ENCODE data around the gene CATSPER3. TPM values are rescaled to one million over a fixed set of nuclear protein-coding genes. Genes with fewer than 3 reads are reported as not detected.

The CATSPER3 gene
- total RNA-seq, 1 experiment from 2014 or later: 0.40 TPM

GRCh38 chr5:134969166-134969565, 1.5 kb downstream of the CATSPER3 start:
- Histone ChIP-seq H2AFZ (ENCODE audit: low read length) (no peak overlapping the region), H3K27me3 (ENCODE audit: low read length) (no peaks in the 10 kb centered on the region), H3K9ac (ENCODE audit: low read length) (no peak overlapping the region), H3K36me3 (ENCODE audit: low read depth, low read length) (no peaks in the 10 kb centered on the region), H3K27ac (ENCODE audit: low read length) (no peak overlapping the region), H3K9me2 (replicated peaks; ENCODE audit: low read length) (no peaks in the 10 kb centered on the region), H3F3A (ENCODE audit: low read length, unreplicated experiment) (no peaks in the 10 kb centered on the region), H4K20me1 (ENCODE audit: low read length) (no peaks in the 10 kb centered on the region), H3K4me2 (ENCODE audit: low read length) (no peak overlapping the region), H3K9me3 (ENCODE audit: low read length) (no peaks in the 10 kb centered on the region), H3K4me1 (ENCODE audit: insufficient read depth, low read length) (peaks cover 10% of the 10 kb centered on the region), H3K4me3 (ENCODE audit: low read length) (no peak overlapping the region), H3K79me2 (ENCODE audit: low read length) (no peaks in the 10 kb centered on the region)
- intact Hi-C loops (cut with micrococcal nuclease): no loop called here
- no peak for DNase-seq
- no peak for ATAC-seq
- CTCF ChIA-PET: no interaction called here
- no TSS peak for BruUV-seq (replicated peaks)
- POLR2A ChIA-PET (ENCODE audit: unreplicated experiment): no interaction called here
- TF ChIP-seq EZH2phosphoT487 (IDR thresholded peaks at IDR 0.05; ENCODE audit: borderline replicate concordance, low read length) (no peak), EZH2 (IDR thresholded peaks at IDR 0.05; ENCODE audit: low read length, unreplicated experiment) (no peak), CTCF (conservative IDR thresholded peaks at IDR 0.05; ENCODE audit: low read depth, low read length) (no peak)

- DNase-seq (no peak), ATAC-seq (no peak)
- TF ChIP-seq EZH2phosphoT487 (IDR thresholded peaks at IDR 0.05; ENCODE audit: borderline replicate concordance, low read length): no peak
- Histone ChIP-seq H3K9me3 (ENCODE audit: low read length) (no peaks in the 10 kb centered on the region), H3K4me2 (ENCODE audit: low read length) (no peak overlapping the region), H3K27ac (ENCODE audit: low read length) (no peak overlapping the region), H3K79me2 (ENCODE audit: low read length) (no peaks in the 10 kb centered on the region), H3K4me3 (ENCODE audit: low read length) (no peak overlapping the region), H4K20me1 (ENCODE audit: low read length) (no peaks in the 10 kb centered on the region), H3F3A (ENCODE audit: low read length, unreplicated experiment) (no peaks in the 10 kb centered on the region), H3K36me3 (ENCODE audit: low read depth, low read length) (no peaks in the 10 kb centered on the region), H3K27me3 (ENCODE audit: low read length) (no peaks in the 10 kb centered on the region), H3K9me2 (replicated peaks; ENCODE audit: low read length) (no peaks in the 10 kb centered on the region), H3K4me1 (ENCODE audit: insufficient read depth, low read length) (no peaks in the 10 kb centered on the region), H3K9ac (ENCODE audit: low read length) (no peak overlapping the region), H2AFZ (ENCODE audit: low read length) (no peak overlapping the region)
- no TSS peak for BruUV-seq (replicated peaks)
- POLR2A ChIA-PET (ENCODE audit: unreplicated experiment): no interaction called here
- intact Hi-C loops (cut with micrococcal nuclease): no loop called here
- CTCF ChIA-PET: no interaction called here
Measured at GRCh38 chr5:134975078-134975715, 7.5 kb downstream of the CATSPER3 start.

- H3K36me3 ChIP-seq (ENCODE audit: low read depth, low read length): no peaks in the 10 kb centered on the region
- H3K4me1 ChIP-seq (ENCODE audit: insufficient read depth, low read length): no peaks in the 10 kb centered on the region
- no peak overlapping the region for H3K9ac ChIP-seq (ENCODE audit: low read length)
- no peak overlapping the region for H3K4me2 ChIP-seq (ENCODE audit: low read length)
- H4K20me1 ChIP-seq (ENCODE audit: low read length): no peaks in the 10 kb centered on the region
- H3K27me3 ChIP-seq (ENCODE audit: low read length): no peaks in the 10 kb centered on the region
- ChIA-PET POLR2A (ENCODE audit: unreplicated experiment) (no interaction called here), CTCF (no interaction called here)
- no TSS peak for BruUV-seq (replicated peaks)
- DNase-seq (peak; percentile 23), ATAC-seq (peak; percentile 29; the same call in 1 of the 2 replicates)
- TF ChIP-seq CTCF (conservative IDR thresholded peaks at IDR 0.05; ENCODE audit: low read depth, low read length) (no peak), EZH2 (IDR thresholded peaks at IDR 0.05; ENCODE audit: low read length, unreplicated experiment) (no peak), EZH2phosphoT487 (IDR thresholded peaks at IDR 0.05; ENCODE audit: borderline replicate concordance, low read length) (no peak)
- no peak overlapping the region for H3K4me3 ChIP-seq (ENCODE audit: low read length)
- no peaks in the 10 kb centered on the region for H3K79me2 ChIP-seq (ENCODE audit: low read length)
- intact Hi-C loops (cut with micrococcal nuclease): no loop called here
- no peaks in the 10 kb centered on the region for H3K9me3 ChIP-seq (ENCODE audit: low read length)
- no peak overlapping the region for H3K27ac ChIP-seq (ENCODE audit: low read length)
- H3K9me2 ChIP-seq (replicated peaks; ENCODE audit: low read length): no peaks in the 10 kb centered on the region
- no peak overlapping the region for H2AFZ ChIP-seq (ENCODE audit: low read length)
- H3F3A ChIP-seq (ENCODE audit: low read length, unreplicated experiment): no peaks in the 10 kb centered on the region
Measured at GRCh38 chr5:134975843-134976242, 8.1 kb downstream of the CATSPER3 start.

Data from PC-3 (cell line).